Upper lobe of left lung (tissue), 6 donors: ENCODE measurements around the gene RBM8A. TPM values are rescaled to one million over a fixed set of nuclear protein-coding genes. Genes with fewer than 3 reads are reported as not detected.

Experiments used
- ATAC-seq, 2 donors: fragments of 200-7000 bp; cut with Tn5 transposase; one replicate each; pipeline ENCODE4 v1.9.1; 2022; ENCODE audit warnings: mild to moderate bottlenecking in 2 of 2, moderate library complexity in 2 of 2; ENCODE audit not compliant: low FRiP score in 2 of 2
- DNase-seq, 2 donors: peaks; one replicate each; pipeline ENCODE4 v3.0.0-alpha.2; 2019 to 2020
- H3K27ac ChIP-seq, 4 donors: fragments of 200-600 bp; sonication (generic); one replicate each; pipeline ENCODE4 v1.5.1; 2016 to 2019
- H3K27me3 ChIP-seq, 4 donors: fragments of 200-600 bp; sonication (generic); one replicate each; pipeline ENCODE4 v1.5.1; 2017 to 2019
- H3K36me3 ChIP-seq, 4 donors: fragments of 200-600 bp; sonication (generic); one replicate each; pipeline ENCODE4 v1.5.1; 2016 to 2019
- H3K4me1 ChIP-seq, 4 donors: fragments of 200-600 bp; sonication (generic); one replicate each; pipeline ENCODE4 v1.5.1; 2018 to 2019
- H3K4me3 ChIP-seq, 4 donors: fragments of 200-600 bp; sonication (generic); one replicate each; pipeline ENCODE4 v1.5.1; 2017 to 2019; ENCODE audit warnings: mild to moderate bottlenecking in 2 of 4, moderate library complexity in 1 of 4
- H3K9me3 ChIP-seq, 4 donors: fragments of 200-600 bp; sonication (generic); one replicate each; pipeline ENCODE4 v1.5.1; 2018 to 2019
- CTCF ChIP-seq, 6 experiments: fragments of 450-650 bp in 4 of 6; fragments of 200-600 bp in 2 of 6; sonication (generic) in 2 of 6; IDR thresholded peaks; one replicate each; pipeline ENCODE4 v1.5.1; 2016 to 2019; ENCODE audit warnings: antibody characterized with exemption in 6 of 6
- EP300 ChIP-seq, 4 donors: sonication (generic); formaldehyde crosslinking; IDR thresholded peaks; one replicate each; pipeline ENCODE4 v1.5.1; 2017; ENCODE audit warnings: antibody characterized with exemption in 4 of 4, control low read depth in 2 of 4
- POLR2A ChIP-seq, 4 donors: fragments of 450-650 bp; IDR thresholded peaks; one replicate each; pipeline ENCODE4 v1.5.1; 2016 to 2017; ENCODE audit warnings: antibody characterized with exemption in 4 of 4, mild to moderate bottlenecking in 2 of 4
- POLR2AphosphoS5 ChIP-seq, 2 donors: sonication (generic); formaldehyde crosslinking; IDR thresholded peaks; one replicate each; pipeline ENCODE4 v1.5.1; 2017; ENCODE audit warnings: antibody characterized with exemption in 2 of 2
- WGBS, 2 donors: methylation state at CpG; one replicate each; pipeline ENCODE4 v1.1.5; 2017 to 2018; 5-methylcytosine and 5-hydroxymethylcytosine counted together
- total RNA-seq, 6 donors: library from RNA; depleted of rRNA in 4 of 6; stranded (reverse); fragments of >200 nt in 4 of 6; gene quantifications; one replicate each; pipeline versions ENCODE4 v1.1.0 to v1.2.1, GENCODE V29; 2016 to 2021
- donor health status: DM: no; HTN: no; CAD: no; lungs with moderate emphysema.
- donor health status: DM: no; HTN: yes; CAD: no; lungs with severe emphysema.

Gene RBM8A
- 100 to 1,000 TPM in 3 of 6 donors, 10 to 100 TPM in 3; 30.1 to 144 (median 101) TPM for total RNA-seq

DNA sequence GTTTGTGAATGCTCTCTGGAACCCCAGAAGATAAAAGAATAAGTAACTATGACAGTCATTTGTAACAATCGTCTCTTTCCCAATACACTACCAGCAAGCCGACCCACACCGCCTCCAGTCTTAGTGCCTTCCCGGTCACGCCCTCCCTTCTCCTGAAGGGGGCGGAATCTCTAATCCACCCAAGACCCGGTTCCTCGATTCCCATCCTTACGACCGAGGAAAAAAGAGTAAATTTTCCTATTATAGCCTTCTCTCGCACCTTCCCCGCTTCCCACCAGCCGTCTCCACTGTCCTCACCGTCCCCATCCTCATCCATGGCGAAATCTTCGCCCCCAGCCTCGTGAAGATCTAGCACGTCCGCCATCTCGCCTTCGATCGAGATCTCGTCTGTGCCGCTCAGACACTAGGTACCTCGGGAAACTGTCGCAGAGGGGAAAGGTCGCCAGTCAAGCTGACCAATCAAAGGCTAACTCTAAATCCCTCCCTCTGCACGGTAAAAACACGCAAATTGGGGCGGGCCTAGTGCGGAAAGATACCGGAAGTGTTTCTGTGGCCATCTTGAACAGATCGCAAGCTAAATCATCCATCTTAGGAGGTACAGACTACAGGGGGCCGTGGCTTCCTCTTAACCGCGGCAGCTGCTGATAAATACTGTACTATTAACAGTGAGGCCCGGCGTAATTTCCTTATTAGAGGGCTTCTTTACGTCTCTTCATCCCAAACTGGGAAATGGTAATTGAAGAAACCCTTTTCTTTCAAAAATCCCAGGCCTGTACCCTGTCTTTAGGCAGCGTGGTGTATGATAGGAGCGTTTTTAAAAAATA, at the start of gene RBM8A:
Gene RBM8A (minus strand): TSS at position 422 of the 824 bp plus-strand sequence. CDS start 58 bp downstream, at position 364.
- Histone ChIP-seq H3K36me3 (peaks cover 0 to 20% (median 6%) of the 10 kb centered on the region in 4 donors), H3K27ac (peak within 1 kb of the TSS; percentile 87 to 97 (median 95)), H3K9me3 (no peaks in the 10 kb centered on the region), H3K27me3 (no peaks in the 10 kb centered on the region), H3K4me3 (peak within 1 kb of the TSS; percentile 53 to 70 (median 66)), H3K4me1 (peaks cover 10 to 26% (median 24%) of the 10 kb centered on the region in 4 donors)
- TF ChIP-seq POLR2AphosphoS5 (IDR thresholded peaks at IDR 0.05) (peak; percentile 99 to 100), CTCF (IDR thresholded peaks at IDR 0.05) (peak; percentile 54 to 81 (median 66)), POLR2A (IDR thresholded peaks at IDR 0.05) (peak; percentile 25 to 98 (median 96)), EP300 (IDR thresholded peaks at IDR 0.05) (peak in 1 of 4 donors; percentile 2)
- DNase-seq (peak in 1 of 2 donors; percentile 96), ATAC-seq (peak; percentile 98 to 99)
- WGBS, 2 donors, result 0% methylated on average over 35 to 41 of the region's 41 CpGs

DNA sequence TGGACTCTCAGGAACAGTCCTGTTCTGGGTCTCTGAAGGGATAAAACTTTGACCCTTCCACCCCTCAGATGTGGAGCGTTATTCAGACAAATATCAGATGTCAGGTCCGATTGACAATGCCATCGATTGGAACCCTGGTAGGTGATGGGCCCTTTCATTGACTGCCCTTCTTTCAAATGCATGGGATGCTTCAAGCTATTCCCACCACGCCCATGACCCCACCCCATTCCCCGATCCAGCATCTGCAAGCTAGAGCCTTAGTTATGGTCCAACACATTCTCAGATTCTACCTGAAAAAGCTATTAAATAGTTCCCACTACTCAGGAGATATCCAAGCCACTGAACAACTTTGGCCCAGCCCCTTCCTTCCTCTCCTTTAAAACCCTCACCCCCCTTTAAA, 49.7 kb upstream of the RBM8A start:
- peak overlapping the region; percentile 94 to 98 (median 98) for H3K27ac ChIP-seq
- DNase-seq, result no peak
- H3K4me1 ChIP-seq, result peaks cover 42 to 48% (median 46%) of the 10 kb centered on the region in 4 donors

GRCh38 chr1:145975216-145975615, 47.9 kb upstream of the RBM8A start:
- ATAC-seq, result no peak
- no peak overlapping the region for H3K4me3 ChIP-seq
- no peaks in the 10 kb centered on the region for H3K36me3 ChIP-seq
- no peak overlapping the region for H3K27ac ChIP-seq
- H3K9me3 ChIP-seq, result no peaks in the 10 kb centered on the region
- H3K4me1 ChIP-seq, result peaks cover 26 to 30% (median 29%) of the 10 kb centered on the region in 4 donors
- TF ChIP-seq POLR2A (IDR thresholded peaks at IDR 0.05), result no peak
- TF ChIP-seq POLR2AphosphoS5 (IDR thresholded peaks at IDR 0.05), result no peak
- TF ChIP-seq CTCF (IDR thresholded peaks at IDR 0.05), result no peak
- no peak for TF ChIP-seq EP300 (IDR thresholded peaks at IDR 0.05)
- 75 to 92% methylated on average over 4 of the region's 4 CpGs for WGBS, 2 donors
- H3K27me3 ChIP-seq, result no peaks in the 10 kb centered on the region
- DNase-seq, result no peak

More for the DNA sequence above, 49.7 kb upstream of the RBM8A start:
- Histone ChIP-seq H3K27me3 (no peaks in the 10 kb centered on the region), H3K36me3 (no peaks in the 10 kb centered on the region), H3K9me3 (no peaks in the 10 kb centered on the region), H3K4me3 (no peak overlapping the region)
- no peak for ATAC-seq
- no peak for TF ChIP-seq POLR2AphosphoS5 (IDR thresholded peaks at IDR 0.05)
- no peak for TF ChIP-seq EP300 (IDR thresholded peaks at IDR 0.05)
- no peak for TF ChIP-seq POLR2A (IDR thresholded peaks at IDR 0.05)
- TF ChIP-seq CTCF (IDR thresholded peaks at IDR 0.05), result no peak
- 81 to 87% methylated on average over 5 of the region's 5 CpGs for WGBS, 2 donors

- peaks cover 21 to 25% (median 25%) of the 10 kb centered on the region in 4 donors for H3K4me1 ChIP-seq
- no peaks in the 10 kb centered on the region for H3K9me3 ChIP-seq
- no peaks in the 10 kb centered on the region for H3K36me3 ChIP-seq
- DNase-seq (peak in 1 of 2 donors; percentile 52), ATAC-seq (no peak)
- no peak overlapping the region for H3K4me3 ChIP-seq
- H3K27me3 ChIP-seq, result no peaks in the 10 kb centered on the region
- TF ChIP-seq EP300 (IDR thresholded peaks at IDR 0.05) (no peak), CTCF (IDR thresholded peaks at IDR 0.05) (no peak), POLR2AphosphoS5 (IDR thresholded peaks at IDR 0.05) (no peak), POLR2A (IDR thresholded peaks at IDR 0.05) (no peak)
- no peak overlapping the region for H3K27ac ChIP-seq
- WGBS, 2 donors, result 87 to 90% methylated on average over 7 of the region's 7 CpGs
Observed at GRCh38 chr1:145974721-145975120, 47.4 kb upstream of the RBM8A start.
